ENCODE data around the gene CARD8.

Gene CARD8

GRCh38 chr19:48192750-48193149 lies 63.0 kb downstream of the CARD8 start:
- ChIA-PET POLR2A (no interaction called here), CTCF (interaction anchor here (1.0 kb wide), 1 partner anchor 10 kb away, joined by 3 read pairs; no protein-coding TSS in a partner anchor)
- no peak for TF ChIP-seq CTCF (IDR thresholded peaks at IDR 0.05; ENCODE audit: control extremely low read depth, extremely low read depth, low read depth, missing control alignments)
- no peak for DNase-seq (ENCODE audit: extremely low spot score)

GRCh38 chr19:48190885-48191284 lies 64.8 kb downstream of the CARD8 start:
- DNase-seq (ENCODE audit: extremely low spot score), result no peak
- ChIA-PET CTCF (interaction anchor here (0.9 to 1.7 kb wide), 3 partner anchors 10 to 201 kb away, joined by 3 to 7 read pairs (median 6); no protein-coding TSS in a partner anchor), POLR2A (interaction anchor here (0.6 to 0.8 kb wide), 2 partner anchors 21 to 1811 kb away, joined by 4 to 5 read pairs; no protein-coding TSS in a partner anchor)
- TF ChIP-seq CTCF (IDR thresholded peaks at IDR 0.05; ENCODE audit: control extremely low read depth, extremely low read depth, low read depth, missing control alignments), result no peak

GRCh38 chr19:48190288-48190884 lies 65.3 kb downstream of the CARD8 start:
- ChIA-PET CTCF (interaction anchor here (0.9 to 1.7 kb wide), 3 partner anchors 11 to 202 kb away, joined by 3 to 7 read pairs (median 6); no protein-coding TSS in a partner anchor), POLR2A (interaction anchor here (0.8 kb wide), 1 partner anchor 21 kb away, joined by 4 read pairs; no protein-coding TSS in a partner anchor)
- DNase-seq (ENCODE audit: extremely low spot score), result peak; percentile 66
- no peak for TF ChIP-seq CTCF (IDR thresholded peaks at IDR 0.05; ENCODE audit: control extremely low read depth, extremely low read depth, low read depth, missing control alignments)

GRCh38 chr19:48186541-48186991 lies 69.1 kb downstream of the CARD8 start:
- TF ChIP-seq CTCF (IDR thresholded peaks at IDR 0.05; ENCODE audit: control extremely low read depth, extremely low read depth, low read depth, missing control alignments), result no peak
- POLR2A ChIA-PET, result interaction anchor here (0.6 kb wide), 1 partner anchor 135 kb away, joined by 3 read pairs; no protein-coding TSS in a partner anchor
- no peak for DNase-seq (ENCODE audit: extremely low spot score)
- CTCF ChIA-PET, result interaction anchor here (1.6 to 3.5 kb wide), 5 partner anchors 8 to 74 kb away, joined by 4 to 11 read pairs (median 8); no protein-coding TSS in a partner anchor

- TF ChIP-seq CTCF (IDR thresholded peaks at IDR 0.05; ENCODE audit: control extremely low read depth, extremely low read depth, low read depth, missing control alignments), result no peak
- POLR2A ChIA-PET, result no interaction called here
- no peak for DNase-seq (ENCODE audit: extremely low spot score)
- CTCF ChIA-PET, result interaction anchor here (1.6 to 3.5 kb wide), 5 partner anchors 9 to 74 kb away, joined by 4 to 11 read pairs (median 8); no protein-coding TSS in a partner anchor
These were observed 69.7 kb downstream of the CARD8 start for GRCh38 chr19:48186015-48186414.

GRCh38 chr19:48183356-48183755 lies 72.4 kb downstream of the CARD8 start:
- no peak for DNase-seq (ENCODE audit: extremely low spot score)
- POLR2A ChIA-PET, result no interaction called here
- no peak for TF ChIP-seq CTCF (IDR thresholded peaks at IDR 0.05; ENCODE audit: control extremely low read depth, extremely low read depth, low read depth, missing control alignments)
- CTCF ChIA-PET, result no interaction called here

All from GM10248 (cell line).